Cardiac muscle cell (in vitro differentiated cells and primary cell): ENCODE measurements around the gene CERS2. TPM values are rescaled to one million over a fixed set of nuclear protein-coding genes. Genes with fewer than 3 reads are reported as not detected.
A peak's percentile ranks its signal among the peaks of the same experiment; 100 is the strongest.
"Not testable (repeated sequence)": the region's sequence is repeated elsewhere in the genome, so short reads cannot be mapped to it uniquely, and the experiment has no call there.

Experiments
- DNase-seq, 2 donors: peaks; one replicate each; pipeline versions ENCODE4 v3.0.0 to v3.0.0-alpha.2; 2010 to 2017; ENCODE audit warnings: low read depth in 1 of 2, low spot score in 1 of 2
- H3K27ac ChIP-seq: fragments of 200-600 bp; sonication (generic); 2 replicates; pipeline ENCODE4 v1.5.1; 2016
- H3K27me3 ChIP-seq: fragments of 200-600 bp; sonication (generic); 2 replicates; pipeline ENCODE4 v1.6.0; 2016; ENCODE audit warnings: control low read depth
- H3K36me3 ChIP-seq: fragments of 200-600 bp; sonication (generic); 2 replicates; pipeline ENCODE4 v1.5.1; 2016; ENCODE audit warnings: control low read depth
- H3K4me1 ChIP-seq: fragments of 200-600 bp; sonication (generic); 2 replicates; pipeline ENCODE4 v1.8.1; 2017; ENCODE audit warnings: low read depth, mild to moderate bottlenecking, mixed run types
- H3K4me3 ChIP-seq: fragments of 200-600 bp; sonication (generic); 2 replicates; pipeline ENCODE4 v1.5.1; 2016; ENCODE audit warnings: mild to moderate bottlenecking
- H3K9me3 ChIP-seq: fragments of 200-600 bp; sonication (generic); 2 replicates; pipeline ENCODE4 v1.5.1; 2017; ENCODE audit warnings: low read depth, mild to moderate bottlenecking, control low read depth
- CTCF ChIP-seq: IDR thresholded peaks from 2 replicates; pipeline ENCODE4 v1.5.1; 2012; ENCODE audit warnings: low read depth, mild to moderate bottlenecking, low read length
- polyA plus RNA-seq: library from polyadenylated mRNA; unstranded; fragments of >200 nt; fragmentation: Nextera tagmentation; extraction: Ambion mirVana; gene quantifications from 2 replicates; pipeline ENCODE4 v1.2.1, GENCODE V29; 2016
- total RNA-seq: library from RNA; depleted of rRNA; stranded (reverse); fragments of >200 nt; gene quantifications from 2 replicates; pipeline ENCODE4 v1.2.3, GENCODE V29; 2016

Gene CERS2
- total and polyA plus RNA-seq, 2 experiments from 2014 or later, result 64.7 to 124 TPM

DNA sequence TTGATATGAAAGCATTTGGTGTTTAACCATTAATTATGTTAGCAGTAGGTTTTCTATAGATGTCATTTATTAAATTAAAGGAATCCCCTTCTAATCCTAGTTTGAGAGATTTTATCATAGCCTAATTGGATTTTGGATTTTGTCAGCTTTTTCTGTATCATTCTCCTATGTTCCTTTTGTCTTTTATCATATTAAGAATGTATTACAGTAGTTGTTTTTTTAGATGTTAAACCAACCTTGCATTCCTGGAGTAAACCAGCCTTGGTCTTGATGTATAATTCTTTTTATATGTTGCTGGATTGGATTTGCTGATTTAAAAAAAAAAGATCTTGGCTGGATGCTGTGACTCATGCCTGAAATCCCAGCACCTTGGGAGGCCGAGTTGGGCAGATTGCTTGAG is 42.9 kb downstream of the CERS2 start:
- Histone ChIP-seq H3K27ac (no peak overlapping the region), H3K4me3 (no peak overlapping the region), H3K27me3 (no peaks in the 10 kb centered on the region), H3K36me3 (peaks cover 35% of the 10 kb centered on the region), H3K9me3 (no peaks in the 10 kb centered on the region), H3K4me1 (no peaks in the 10 kb centered on the region)
- TF ChIP-seq CTCF, result no peak
- DNase-seq, result peak in 1 of 2 donors; percentile 14

DNA sequence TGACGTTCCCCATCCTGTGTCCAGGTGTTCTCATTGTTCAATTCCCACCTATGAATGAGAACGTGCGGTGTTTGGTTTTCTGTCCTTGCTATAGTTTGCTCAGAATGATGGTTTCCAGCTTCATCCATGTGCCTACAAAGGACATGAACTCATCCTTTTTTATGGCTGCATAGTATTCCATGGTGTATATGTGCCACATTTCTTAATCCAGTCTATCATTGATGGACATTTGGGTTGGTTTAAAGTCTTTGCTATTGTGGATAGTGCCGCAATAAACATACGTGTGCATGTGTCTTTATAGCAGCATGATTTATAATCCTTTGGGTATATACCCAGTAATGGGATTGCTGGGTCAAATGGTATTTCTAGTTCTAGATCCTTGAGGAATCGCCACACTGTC is 45.9 kb downstream of the CERS2 start:
- DNase-seq, H3K4me1 ChIP-seq, H3K9me3 ChIP-seq, H3K27ac ChIP-seq, H3K4me3 ChIP-seq, H3K27me3 ChIP-seq: not testable (repeated sequence)
- peaks cover 33% of the 10 kb centered on the region for H3K36me3 ChIP-seq

DNA sequence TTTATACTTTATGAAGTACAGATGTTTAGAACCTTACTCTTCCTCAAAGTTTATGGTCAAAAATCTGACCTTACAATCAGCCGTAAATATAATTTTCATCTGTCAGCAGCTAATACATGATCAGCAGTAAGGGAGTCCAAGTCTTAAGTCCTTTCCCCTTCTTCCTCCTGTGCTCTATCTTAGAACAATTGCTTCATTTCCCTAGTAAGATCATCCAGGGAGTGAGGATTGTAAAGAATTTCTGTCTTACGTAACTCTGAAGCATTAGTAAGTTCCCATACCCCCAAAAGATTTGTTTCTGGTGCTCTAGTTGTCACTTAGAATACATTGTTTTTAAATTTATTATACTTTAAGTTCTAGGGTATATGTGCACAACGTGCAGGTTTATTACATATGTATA is 46.3 kb downstream of the CERS2 start:
- no peak for TF ChIP-seq CTCF
- Histone ChIP-seq H3K27ac (no peak overlapping the region), H3K4me1 (no peaks in the 10 kb centered on the region), H3K27me3 (no peaks in the 10 kb centered on the region), H3K36me3 (peaks cover 33% of the 10 kb centered on the region), H3K9me3 (no peaks in the 10 kb centered on the region), H3K4me3 (no peak overlapping the region)
- DNase-seq, result peak in 1 of 2 donors; percentile 62

DNA sequence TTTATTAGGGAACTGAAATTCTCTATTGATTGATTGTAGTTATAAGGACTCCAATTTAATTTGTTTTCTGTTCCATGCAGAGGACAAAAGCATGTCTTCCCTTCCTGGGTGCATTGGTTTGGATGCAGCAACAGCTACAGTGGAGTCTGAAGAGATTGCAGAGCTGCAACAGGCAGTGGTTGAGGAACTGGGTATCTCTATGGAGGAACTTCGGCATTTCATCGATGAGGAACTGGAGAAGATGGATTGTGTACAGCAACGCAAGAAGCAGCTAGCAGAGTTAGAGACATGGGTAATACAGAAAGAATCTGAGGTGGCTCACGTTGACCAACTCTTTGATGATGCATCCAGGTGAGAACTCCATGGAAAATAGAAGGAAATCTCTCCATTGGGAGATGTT is 47.0 kb downstream of the CERS2 start:
- H3K4me1 ChIP-seq, result no peaks in the 10 kb centered on the region
- H3K27me3 ChIP-seq, result no peaks in the 10 kb centered on the region
- H3K9me3 ChIP-seq, result no peaks in the 10 kb centered on the region
- peaks cover 30% of the 10 kb centered on the region for H3K36me3 ChIP-seq
- DNase-seq, result no peak
- no peak overlapping the region for H3K27ac ChIP-seq
- no peak for TF ChIP-seq CTCF
- H3K4me3 ChIP-seq, result no peak overlapping the region

DNA sequence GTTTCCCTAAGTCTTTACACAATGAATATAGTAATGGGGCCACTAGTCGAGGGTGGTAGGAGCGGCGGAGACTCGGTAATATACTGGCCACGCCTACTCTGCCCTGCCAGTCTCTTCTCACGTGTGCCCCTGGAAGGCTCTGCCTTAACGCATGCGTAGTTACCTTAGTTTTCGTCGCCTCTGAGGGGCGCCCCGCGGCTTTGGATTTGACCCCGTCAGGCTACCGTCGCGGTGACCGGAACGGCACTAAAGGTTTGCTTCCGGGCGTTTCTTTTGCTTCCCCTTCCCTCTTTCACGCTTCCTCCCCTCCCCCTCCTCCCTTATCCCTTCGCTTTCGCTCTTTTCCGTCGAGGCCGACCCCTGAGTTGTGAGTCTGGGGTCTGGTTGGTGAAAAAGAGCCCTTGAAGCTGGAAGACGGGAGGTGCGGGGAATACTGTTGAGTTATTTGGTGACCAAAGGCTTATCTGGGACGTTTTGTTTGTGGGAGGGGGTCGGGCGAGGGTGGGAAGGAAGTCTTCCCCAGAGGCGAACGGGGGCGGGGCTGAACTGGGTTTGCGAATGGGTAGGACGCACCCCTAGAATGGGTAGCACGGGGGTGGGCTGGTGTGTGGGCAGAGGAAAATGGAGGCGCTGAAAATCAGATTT is 48.4 kb downstream of the CERS2 start, which contains the start of gene SETDB1:
Gene SETDB1, plus strand, starts transcription at position 267 of the 645 bp plus-strand sequence. CDS start 1,352 bp downstream, outside the sequence.
- peak; percentile 97 to 98 for DNase-seq
- H3K4me1 ChIP-seq, result no peaks in the 10 kb centered on the region
- H3K9me3 ChIP-seq, result no peaks in the 10 kb centered on the region
- H3K36me3 ChIP-seq, result peaks cover 20% of the 10 kb centered on the region
- peak within 1 kb of the TSS; percentile 94 for H3K27ac ChIP-seq
- peak within 1 kb of the TSS; percentile 74 for H3K4me3 ChIP-seq
- no peaks in the 10 kb centered on the region for H3K27me3 ChIP-seq
- TF ChIP-seq CTCF, result no peak

- Histone ChIP-seq H3K36me3 (peaks cover 14% of the 10 kb centered on the region), H3K27ac (no peak overlapping the region), H3K27me3 (no peaks in the 10 kb centered on the region), H3K9me3 (no peaks in the 10 kb centered on the region), H3K4me3 (no peak overlapping the region), H3K4me1 (no peaks in the 10 kb centered on the region)
- peak in 1 of 2 donors; percentile 2 for DNase-seq
- no peak for TF ChIP-seq CTCF
Observed at GRCh38 chr1:150925080-150925479, 49.6 kb downstream of the CERS2 start.
